Gastroesophageal sphincter (tissue), 4 donors: ENCODE data around the gene ARAP1. TPM values are rescaled to one million over a fixed set of nuclear protein-coding genes. Genes with fewer than 3 reads are reported as not detected.

Source experiments
- ATAC-seq: fragments of 150-250 bp; one replicate; pipeline ENCODE4 v1.9.1; 2016; ENCODE audit warnings: mild to moderate bottlenecking, moderate library complexity
- H3K27ac ChIP-seq, 4 donors: fragments of 200-600 bp; sonication (generic) in 3 of 4; 1 replicate in 3 of 4; 2 replicates in 1 of 4; pipeline ENCODE4 v1.5.1; 2016 to 2019
- H3K27me3 ChIP-seq: fragments of 200-600 bp; sonication (generic); one replicate; pipeline ENCODE4 v1.5.1; 2019
- H3K36me3 ChIP-seq, 2 donors: fragments of 200-600 bp; sonication (generic); one replicate each; pipeline ENCODE4 v1.5.1; 2019; ENCODE audit warnings: control low read depth in 1 of 2
- H3K4me1 ChIP-seq, 3 donors: fragments of 200-600 bp; sonication (generic); 1 replicate in 2 of 3; 2 replicates in 1 of 3; pipeline ENCODE4 v1.5.1; 2016 to 2019; ENCODE audit warnings: control low read depth in 2 of 3
- H3K4me3 ChIP-seq, 2 donors: fragments of 200-600 bp; sonication (generic); one replicate each; pipeline ENCODE4 v1.5.1; 2019; ENCODE audit warnings: mild to moderate bottlenecking in 1 of 2, moderate library complexity in 1 of 2
- H3K9me3 ChIP-seq, 3 donors: fragments of 200-600 bp; sonication (generic); one replicate each; pipeline ENCODE4 v1.5.1; 2017 to 2019; ENCODE audit warnings: control low read depth in 2 of 3
- EP300 ChIP-seq: sonication (generic); formaldehyde crosslinking; IDR thresholded peaks from one replicate; pipeline ENCODE4 v1.6.1; 2017; ENCODE audit warnings: antibody characterized with exemption, mild to moderate bottlenecking
- POLR2A ChIP-seq, 2 donors: fragments of 450-650 bp; IDR thresholded peaks; one replicate each; pipeline ENCODE4 v1.6.1; 2017; ENCODE audit warnings: antibody characterized with exemption in 2 of 2, mild to moderate bottlenecking in 2 of 2, moderate library complexity in 1 of 2
- POLR2AphosphoS5 ChIP-seq: sonication (generic); formaldehyde crosslinking; IDR thresholded peaks from one replicate; pipeline ENCODE4 v1.6.1; 2017; ENCODE audit warnings: antibody characterized with exemption
- WGBS, 2 donors: methylation state at CpG; one replicate each; pipeline ENCODE4 v1.1.5; 2018; ENCODE audit warnings: low coverage in 1 of 2; 5-methylcytosine and 5-hydroxymethylcytosine counted together
- total RNA-seq, 4 donors: library from RNA; depleted of rRNA; stranded (reverse); fragments of >200 nt; gene quantifications; one replicate each; pipeline ENCODE4 v1.1.0, GENCODE V29; 2016
- TF ChIP-seq, protein P1 (sequence below), 4 experiments: fragments of 200-600 bp in 2 of 4; fragments of 450-650 bp in 2 of 4; sonication (generic) in 1 of 4; IDR thresholded peaks; one replicate each; pipeline ENCODE4 v1.5.1; 2017 to 2019; ENCODE audit warnings: antibody characterized with exemption in 4 of 4, mild to moderate bottlenecking in 2 of 4, moderate library complexity in 2 of 4

ARAP1 gene
- total RNA-seq, 4 donors from 2014 or later, result 72.4 to 125 (median 95.1) TPM

DNA sequence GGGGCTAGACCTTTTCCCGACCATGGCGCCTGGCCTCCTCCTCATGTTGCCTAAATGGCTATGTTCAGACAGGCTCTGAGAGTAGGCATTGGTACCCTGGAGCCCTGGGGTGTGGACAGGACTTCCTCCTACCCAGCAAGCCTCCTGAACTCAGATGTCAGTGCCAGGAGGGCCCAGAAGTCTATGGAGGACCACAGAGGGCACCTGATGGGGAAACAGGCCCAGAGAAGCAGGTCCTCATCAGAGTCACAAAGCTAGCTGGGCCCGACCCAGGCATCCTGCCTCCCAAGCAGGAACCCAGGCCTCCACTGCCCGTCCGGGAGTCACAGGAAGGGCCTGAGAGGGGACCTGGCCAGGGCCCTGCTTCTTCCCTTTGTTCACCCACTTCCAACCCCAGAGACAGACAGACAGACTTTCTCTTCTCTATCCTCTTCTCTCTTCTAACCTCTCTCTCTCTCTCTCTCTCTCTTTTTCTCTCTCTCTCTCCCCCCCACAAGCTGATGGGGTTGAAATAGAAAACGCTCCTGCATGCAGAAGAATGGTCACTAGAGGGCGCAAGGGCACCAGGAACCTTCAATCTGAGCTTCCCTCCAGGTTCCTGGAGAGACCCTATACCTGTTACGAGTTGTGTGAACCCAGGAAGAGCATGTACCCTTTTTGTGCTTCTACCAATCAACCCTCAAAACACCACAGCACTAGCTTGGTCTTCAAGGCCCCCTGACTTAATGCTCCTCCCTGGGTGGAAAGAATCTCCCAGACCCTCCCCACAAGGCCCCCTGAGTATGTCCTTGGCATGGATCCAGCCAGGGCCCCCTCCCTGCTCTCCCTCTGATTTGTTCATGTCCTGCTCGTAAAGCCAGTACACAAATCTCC lies 27.1 kb downstream of the ARAP1 start:
- H3K27ac ChIP-seq, result peak overlapping the region in 3 of 4 donors; percentile 33 to 57 (median 36)

DNA sequence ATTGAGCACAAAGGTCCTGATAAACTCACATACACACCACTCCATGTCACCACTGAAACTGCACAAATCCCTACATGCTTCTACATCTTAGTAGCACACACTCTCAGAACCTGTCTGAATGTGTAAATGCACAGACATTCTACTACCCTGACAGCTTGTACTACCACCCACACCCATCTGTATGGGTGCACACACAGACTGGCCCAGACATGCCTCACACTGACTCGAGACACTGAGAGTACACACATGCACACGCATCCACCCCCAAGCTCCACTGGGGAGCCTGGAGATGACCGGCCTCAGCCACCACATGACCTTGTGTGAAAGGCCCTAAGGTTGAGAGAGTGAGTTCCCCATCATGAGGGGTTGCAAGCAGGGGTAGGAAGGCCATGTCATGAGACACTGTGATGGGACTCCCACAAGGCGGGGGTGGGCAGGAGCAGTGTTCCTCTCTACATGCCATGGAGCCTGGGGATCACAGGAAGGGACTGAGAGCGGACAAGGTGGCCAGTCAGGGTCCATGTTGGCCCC lies 28.1 kb downstream of the ARAP1 start:
- Histone ChIP-seq H3K4me1 (peaks cover 0 to 61% (median 38%) of the 10 kb centered on the region in 3 donors), H3K4me3 (no peak overlapping the region), H3K27me3 (no peaks in the 10 kb centered on the region), H3K9me3 (no peaks in the 10 kb centered on the region), H3K27ac (peak overlapping the region in 1 of 4 donors; percentile 57), H3K36me3 (peaks cover 0 to 14% of the 10 kb centered on the region in 2 donors)
- ATAC-seq, result no peak
- WGBS, 2 donors, result 70% methylated on average over 2 of the region's 5 CpGs; no CpG with 5 or more reads in 1 of the 2 donors
- no peak for TF ChIP-seq POLR2AphosphoS5
- TF ChIP-seq, protein P1, sequence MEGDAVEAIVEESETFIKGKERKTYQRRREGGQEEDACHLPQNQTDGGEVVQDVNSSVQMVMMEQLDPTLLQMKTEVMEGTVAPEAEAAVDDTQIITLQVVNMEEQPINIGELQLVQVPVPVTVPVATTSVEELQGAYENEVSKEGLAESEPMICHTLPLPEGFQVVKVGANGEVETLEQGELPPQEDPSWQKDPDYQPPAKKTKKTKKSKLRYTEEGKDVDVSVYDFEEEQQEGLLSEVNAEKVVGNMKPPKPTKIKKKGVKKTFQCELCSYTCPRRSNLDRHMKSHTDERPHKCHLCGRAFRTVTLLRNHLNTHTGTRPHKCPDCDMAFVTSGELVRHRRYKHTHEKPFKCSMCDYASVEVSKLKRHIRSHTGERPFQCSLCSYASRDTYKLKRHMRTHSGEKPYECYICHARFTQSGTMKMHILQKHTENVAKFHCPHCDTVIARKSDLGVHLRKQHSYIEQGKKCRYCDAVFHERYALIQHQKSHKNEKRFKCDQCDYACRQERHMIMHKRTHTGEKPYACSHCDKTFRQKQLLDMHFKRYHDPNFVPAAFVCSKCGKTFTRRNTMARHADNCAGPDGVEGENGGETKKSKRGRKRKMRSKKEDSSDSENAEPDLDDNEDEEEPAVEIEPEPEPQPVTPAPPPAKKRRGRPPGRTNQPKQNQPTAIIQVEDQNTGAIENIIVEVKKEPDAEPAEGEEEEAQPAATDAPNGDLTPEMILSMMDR (IDR thresholded peaks at IDR 0.05), result no peak
- TF ChIP-seq EP300, result no peak
- TF ChIP-seq POLR2A (IDR thresholded peaks at IDR 0.05), result no peak

More for the DNA sequence above, 27.1 kb downstream of the ARAP1 start:
- no peak for ATAC-seq
- Histone ChIP-seq H3K36me3 (peaks cover 0 to 14% of the 10 kb centered on the region in 2 donors), H3K9me3 (no peaks in the 10 kb centered on the region), H3K4me3 (no peak overlapping the region), H3K27me3 (no peaks in the 10 kb centered on the region), H3K4me1 (peaks cover 0 to 51% (median 28%) of the 10 kb centered on the region in 3 donors)
- 33% methylated on average over 6 of the region's 9 CpGs; no CpG with 5 or more reads in 1 of the 2 donors for WGBS, 2 donors
- TF ChIP-seq POLR2A (IDR thresholded peaks at IDR 0.05) (no peak), EP300 (no peak), POLR2AphosphoS5 (no peak)
- TF ChIP-seq, protein P1 (IDR thresholded peaks at IDR 0.05), result peak in 3 of 4 experiments; percentile 90 to 93 (median 92)

DNA sequence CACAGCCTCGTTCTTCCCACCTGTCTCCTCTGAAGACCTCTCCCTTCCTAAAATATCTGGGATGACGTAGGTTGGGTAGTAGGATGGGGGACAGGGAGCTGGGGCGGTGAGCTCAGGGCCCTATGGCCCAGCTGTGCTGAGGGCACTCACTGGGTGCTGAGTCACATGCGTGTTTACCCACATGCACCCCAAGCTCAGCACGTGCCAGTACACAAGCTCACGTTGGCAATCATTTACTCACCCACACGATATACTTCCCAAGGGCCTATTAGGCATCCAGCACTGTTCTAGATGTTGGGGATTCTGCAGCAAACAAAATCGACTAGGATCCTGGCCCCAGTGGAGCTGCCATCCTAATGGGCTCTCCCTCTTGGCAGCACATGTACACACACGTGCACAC lies 28.7 kb downstream of the ARAP1 start:
- Histone ChIP-seq H3K4me1 (peaks cover 0 to 67% (median 42%) of the 10 kb centered on the region in 3 donors), H3K4me3 (no peak overlapping the region), H3K27ac (peak overlapping the region in 3 of 4 donors; percentile 82 to 96 (median 89)), H3K27me3 (no peaks in the 10 kb centered on the region), H3K36me3 (peaks cover 0 to 14% of the 10 kb centered on the region in 2 donors), H3K9me3 (no peaks in the 10 kb centered on the region)
- WGBS, 2 donors, result 67 to 74% methylated on average over 7 to 8 of the region's 9 CpGs
- TF ChIP-seq POLR2AphosphoS5 (no peak), EP300 (no peak)
- ATAC-seq, result no peak

DNA sequence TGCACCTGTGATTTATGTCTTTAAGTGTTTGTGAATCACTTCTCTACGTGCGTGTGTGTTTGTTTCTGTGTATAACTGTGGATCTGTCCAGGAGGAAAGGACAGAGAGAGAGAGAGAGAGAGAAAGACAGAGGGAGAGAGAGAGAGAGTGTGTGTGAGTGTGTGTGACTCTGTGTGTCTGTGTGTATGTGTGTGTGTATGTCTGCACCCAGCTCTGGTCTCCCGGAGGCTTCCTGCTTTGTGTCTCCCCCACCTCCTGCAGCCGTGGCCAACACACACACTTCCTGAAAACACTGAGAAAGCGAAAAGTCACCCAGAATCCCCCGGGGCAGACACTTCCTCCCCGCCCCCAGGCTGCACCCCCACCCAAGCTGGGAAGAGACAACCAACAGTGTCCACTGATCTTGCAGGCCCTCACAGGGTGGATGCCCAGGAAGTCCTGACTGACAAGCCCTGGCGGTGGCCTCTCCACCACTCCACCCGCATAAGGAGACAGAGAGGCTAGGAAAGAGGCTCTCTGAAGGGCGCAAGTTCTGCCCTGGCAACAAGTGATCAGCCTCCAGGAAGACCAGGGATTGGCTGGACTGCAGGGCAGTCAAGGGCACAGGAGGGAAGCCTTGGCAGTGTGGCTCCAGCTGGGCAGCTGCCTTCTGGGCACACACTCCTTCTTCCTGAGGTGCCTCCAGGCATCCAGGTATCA lies 30.0 kb downstream of the ARAP1 start:
- ATAC-seq, result peak; percentile 93
- H3K4me3 ChIP-seq, result peak overlapping the region; percentile 61 to 70
- H3K4me1 ChIP-seq, result peaks cover 0 to 80% (median 42%) of the 10 kb centered on the region in 3 donors
- H3K27ac ChIP-seq, result peak overlapping the region; percentile 16 to 96 (median 86)
- H3K27me3 ChIP-seq, result no peaks in the 10 kb centered on the region
- 0% methylated on average over 3 of the region's 10 CpGs; no CpG with 5 or more reads in 1 of the 2 donors for WGBS, 2 donors
- no peaks in the 10 kb centered on the region for H3K9me3 ChIP-seq
- H3K36me3 ChIP-seq, result peaks cover 0 to 21% of the 10 kb centered on the region in 2 donors
- TF ChIP-seq EP300 (no peak), POLR2AphosphoS5 (peak; percentile 26), POLR2A (IDR thresholded peaks at IDR 0.05) (no peak)
- TF ChIP-seq, protein P1 (IDR thresholded peaks at IDR 0.05), result no peak

DNA sequence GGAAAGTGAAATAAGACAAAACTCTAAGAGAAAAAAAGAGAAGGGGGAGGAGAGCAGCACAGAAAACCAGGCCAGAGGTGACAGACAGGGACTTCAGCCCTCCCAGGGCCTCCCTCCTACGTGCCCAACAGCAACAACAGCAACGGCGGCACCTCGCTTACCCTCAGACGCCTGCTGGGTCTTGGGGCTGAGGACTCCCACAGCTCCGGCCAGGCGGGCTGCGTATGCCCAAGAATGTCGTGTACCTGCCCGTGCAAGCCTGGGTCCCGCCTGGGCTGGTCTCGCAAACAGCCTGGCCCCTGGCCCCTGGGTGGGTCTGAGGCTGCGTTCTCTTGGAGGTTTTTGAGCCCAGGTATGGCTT lies 30.5 kb downstream of the ARAP1 start:
- Histone ChIP-seq H3K4me1 (peaks cover 0 to 86% (median 42%) of the 10 kb centered on the region in 3 donors), H3K27ac (peak overlapping the region; percentile 16 to 96 (median 86)), H3K4me3 (peak overlapping the region; percentile 61 to 70), H3K9me3 (no peaks in the 10 kb centered on the region), H3K36me3 (peaks cover 0 to 21% of the 10 kb centered on the region in 2 donors), H3K27me3 (no peaks in the 10 kb centered on the region)
- WGBS, 2 donors, result 5% methylated on average over 4 of the region's 13 CpGs; no CpG with 5 or more reads in 1 of the 2 donors
- TF ChIP-seq, protein P1 (IDR thresholded peaks at IDR 0.05), result no peak
- TF ChIP-seq POLR2A (IDR thresholded peaks at IDR 0.05), result no peak
- no peak for TF ChIP-seq POLR2AphosphoS5
- TF ChIP-seq EP300, result no peak
- ATAC-seq, result no peak
